H1 (cell line): Measurements from ENCODE around the gene NRM. TPM values are rescaled to one million over a fixed set of nuclear protein-coding genes. Genes with fewer than 3 reads are reported as not detected.

Source experiments
- BCL11A ChIP-seq, 2 experiments: IDR thresholded peaks; one replicate each; pipeline ENCODE4 v1.6.1; 2011; ENCODE audit warnings: low read depth in 2 of 2, low read length in 2 of 2, mild to moderate bottlenecking in 2 of 2
- CBX8 ChIP-seq: fragments of 300-800, 300-1000 bp; sonication (generic); IDR thresholded peaks from 2 replicates; pipeline ENCODE4 v1.7.1; 2016; ENCODE audit warnings: low read depth, low read length, borderline replicate concordance
- EP300 ChIP-seq, 2 experiments: IDR thresholded peaks; 1 replicate in 1 of 2; 2 replicates in 1 of 2; pipeline ENCODE4 v1.6.1; 2011 to 2012; ENCODE audit warnings: low read depth in 2 of 2, low read length in 2 of 2, mild to moderate bottlenecking in 2 of 2, borderline replicate concordance in 1 of 2, inconsistent platforms in 1 of 2, moderate library complexity in 1 of 2
- POU5F1 ChIP-seq: IDR thresholded peaks from 2 replicates; pipeline ENCODE4 v1.6.1; 2011; ENCODE audit warnings: low read depth, mild to moderate bottlenecking, low read length, moderate library complexity
- SIN3A ChIP-seq, 2 experiments: IDR thresholded peaks in 1 of 2; conservative IDR thresholded peaks in 1 of 2; 2 replicates each; pipeline ENCODE4 v1.6.1; 2011 to 2012; ENCODE audit warnings: low read length in 2 of 2, improper control_type of control experiment in 1 of 2, low read depth in 1 of 2, mild to moderate bottlenecking in 1 of 2
- TAF7 ChIP-seq: optimal IDR thresholded peaks from 2 replicates; pipeline ENCODE3; 2011; ENCODE audit warnings: low read depth, mild to moderate bottlenecking, inconsistent platforms, low read length, moderate library complexity, borderline replicate concordance
- polyA plus RNA-seq, 7 experiments: library from polyadenylated mRNA; depleted of rRNA in 3 of 7; stranded (reverse) in 5 of 7; unstranded in 2 of 7; fragments of >200 nt in 5 of 7; fragments of 200-250 nt in 2 of 7; gene quantifications; 1 replicate in 5 of 7; 2 replicates in 1 of 7; 4 replicates in 1 of 7; pipeline versions ENCODE4 v1.2.1 to v1.2.3, GENCODE V29; 2011 to 2013; ENCODE audit warnings: missing spikeins in 2 of 7, mixed read lengths in 2 of 7
- total RNA-seq: library from RNA; stranded (reverse); fragmentation: NEBNext Ultra II Directional; extraction: Animal tissue kit (Norgen Biotek cat#: 25700); gene quantifications from 2 replicates; pipeline ENCODE4 v1.2.1, GENCODE V29; 2021
- TF ChIP-seq, protein P1 (sequence below), 3 experiments: IDR thresholded peaks; 1 replicate in 2 of 3; 2 replicates in 1 of 3; pipeline versions ENCODE4 v1.5.1 to v1.6.1; 2011; ENCODE audit warnings: low read length in 3 of 3, mild to moderate bottlenecking in 3 of 3, inconsistent platforms in 2 of 3, low read depth in 1 of 3, moderate library complexity in 1 of 3; ENCODE audit not compliant: insufficient read depth in 1 of 3; ENCODE audit errors: control extremely low read depth in 1 of 3

Gene NRM
- total and polyA plus RNA-seq, 2 of the 8 experiments (the other 6 are each of a cell fraction or from before 2014, with no cell fraction given), result 27.3 to 50.4 TPM

DNA sequence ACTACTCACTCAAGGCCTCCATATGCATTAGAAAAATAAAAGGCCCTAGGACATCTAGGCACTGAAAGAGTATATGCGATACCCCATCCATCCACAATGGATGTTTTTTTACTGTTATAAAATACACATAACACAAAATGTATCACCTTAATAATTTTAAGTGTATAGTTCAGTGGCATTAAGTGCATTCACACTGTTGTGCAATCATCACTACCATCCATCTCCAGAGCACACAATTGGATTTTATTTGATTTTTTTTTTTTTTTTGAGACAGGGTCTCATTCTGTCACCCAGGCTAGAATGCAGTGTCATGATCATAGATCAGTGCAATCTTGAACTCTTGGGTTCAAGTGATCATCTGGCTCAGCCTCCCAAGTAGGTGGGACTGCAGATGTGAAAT, 23.5 kb upstream of the NRM start (continued):
- TF ChIP-seq, protein P1, sequence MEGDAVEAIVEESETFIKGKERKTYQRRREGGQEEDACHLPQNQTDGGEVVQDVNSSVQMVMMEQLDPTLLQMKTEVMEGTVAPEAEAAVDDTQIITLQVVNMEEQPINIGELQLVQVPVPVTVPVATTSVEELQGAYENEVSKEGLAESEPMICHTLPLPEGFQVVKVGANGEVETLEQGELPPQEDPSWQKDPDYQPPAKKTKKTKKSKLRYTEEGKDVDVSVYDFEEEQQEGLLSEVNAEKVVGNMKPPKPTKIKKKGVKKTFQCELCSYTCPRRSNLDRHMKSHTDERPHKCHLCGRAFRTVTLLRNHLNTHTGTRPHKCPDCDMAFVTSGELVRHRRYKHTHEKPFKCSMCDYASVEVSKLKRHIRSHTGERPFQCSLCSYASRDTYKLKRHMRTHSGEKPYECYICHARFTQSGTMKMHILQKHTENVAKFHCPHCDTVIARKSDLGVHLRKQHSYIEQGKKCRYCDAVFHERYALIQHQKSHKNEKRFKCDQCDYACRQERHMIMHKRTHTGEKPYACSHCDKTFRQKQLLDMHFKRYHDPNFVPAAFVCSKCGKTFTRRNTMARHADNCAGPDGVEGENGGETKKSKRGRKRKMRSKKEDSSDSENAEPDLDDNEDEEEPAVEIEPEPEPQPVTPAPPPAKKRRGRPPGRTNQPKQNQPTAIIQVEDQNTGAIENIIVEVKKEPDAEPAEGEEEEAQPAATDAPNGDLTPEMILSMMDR (IDR thresholded peaks at IDR 0.05; ENCODE audit: control extremely low read depth in 1 of 3, insufficient read depth in 1 of 3, low read depth in 1 of 3, low read length in 3 of 3), result no peak
- TF ChIP-seq CBX8 (no peak), EP300 (IDR thresholded peaks at IDR 0.05; ENCODE audit: borderline replicate concordance in 1 of 2, low read depth in 2 of 2, low read length in 2 of 2) (no peak), TAF7 (no peak), POU5F1 (no peak), SIN3A (conservative IDR thresholded peaks at IDR 0.05 in 1 of 2, IDR thresholded peaks at IDR 0.05 in 1 of 2; ENCODE audit: low read depth in 1 of 2, low read length in 2 of 2) (no peak), BCL11A (IDR thresholded peaks at IDR 0.05; ENCODE audit: low read depth in 2 of 2, low read length in 2 of 2) (no peak)
